NCI-H748 (cell line): ENCODE measurements around the gene YIPF3.
"Not testable (repeated sequence)": the region's sequence is repeated elsewhere in the genome, so short reads cannot be mapped to it uniquely, and the experiment has no call there.

Source experiments
- DNase-seq: peaks from one replicate; lab custom pipeline; 2025; ENCODE audit not compliant: unreplicated experiment; lab: John Stamatoyannopoulos, UW

YIPF3 gene

GRCh38 chr6:43467265-43467664, 49.5 kb downstream of the YIPF3 start:
- not testable (repeated sequence) for DNase-seq

GRCh38 chr6:43465948-43466347, 50.8 kb downstream of the YIPF3 start:
- no peak for DNase-seq

- no peak for DNase-seq
These were observed 52.4 kb downstream of the YIPF3 start for GRCh38 chr6:43464337-43464736.

GRCh38 chr6:43461936-43462335, 54.8 kb downstream of the YIPF3 start:
- no peak for DNase-seq
